Stimulated activated CD8-positive, alpha-beta memory T cell treated with anti-CD3 and anti-CD28 coated beads, Interleukin-7, amount 100 ng/mL, for 4 hours (primary cell): ENCODE results near the gene BANF2.

ENCODE experiments used
- DNase-seq, 2 donors: peaks; one replicate each; pipeline ENCODE4 v3.0.0-alpha.2; 2020; ENCODE audit warnings: low read depth in 2 of 2

The BANF2 gene

DNA sequence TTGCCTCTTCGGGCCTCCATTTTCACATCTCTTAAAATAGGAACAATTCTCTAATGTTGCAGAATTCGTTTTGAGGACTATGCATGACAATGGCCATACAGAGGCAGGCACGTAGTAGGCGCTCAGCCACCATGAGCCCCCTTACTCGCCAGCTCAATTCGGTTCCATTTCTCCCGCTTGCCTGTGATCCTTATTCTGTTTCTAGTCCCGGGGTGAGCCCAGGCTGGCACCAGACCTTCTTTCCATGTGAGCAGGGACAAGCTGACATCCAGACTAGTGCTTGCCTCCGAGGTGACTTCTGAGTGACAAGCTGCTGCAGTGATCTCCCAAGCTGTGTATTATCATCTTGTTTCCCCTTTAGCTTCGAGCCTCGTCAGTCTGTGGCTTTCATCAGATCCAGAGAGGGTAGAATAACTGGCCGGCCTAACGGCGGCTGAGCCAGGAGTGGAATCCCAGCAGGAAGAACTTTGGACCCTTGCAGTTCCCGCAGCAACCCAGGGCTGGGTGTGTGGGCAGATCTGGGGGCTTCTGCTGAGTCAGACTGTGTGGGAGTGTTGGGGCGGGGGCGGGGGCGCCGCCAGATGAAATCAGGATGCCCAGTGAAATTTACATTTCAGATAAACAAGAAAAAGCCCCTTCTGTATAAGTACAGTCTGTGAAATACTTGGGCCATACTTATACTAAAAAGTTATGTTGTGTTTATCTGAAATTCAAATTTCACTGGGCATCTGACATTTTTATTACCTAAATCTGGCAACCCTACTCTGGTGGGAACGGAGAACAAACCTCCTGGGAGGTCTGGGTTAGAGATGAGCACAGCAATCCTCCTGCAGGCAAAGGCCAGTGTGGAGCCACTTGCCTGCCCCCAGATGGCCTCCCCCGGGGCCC lies 10.9 kb downstream of the BANF2 start:
- no peak for DNase-seq

DNA sequence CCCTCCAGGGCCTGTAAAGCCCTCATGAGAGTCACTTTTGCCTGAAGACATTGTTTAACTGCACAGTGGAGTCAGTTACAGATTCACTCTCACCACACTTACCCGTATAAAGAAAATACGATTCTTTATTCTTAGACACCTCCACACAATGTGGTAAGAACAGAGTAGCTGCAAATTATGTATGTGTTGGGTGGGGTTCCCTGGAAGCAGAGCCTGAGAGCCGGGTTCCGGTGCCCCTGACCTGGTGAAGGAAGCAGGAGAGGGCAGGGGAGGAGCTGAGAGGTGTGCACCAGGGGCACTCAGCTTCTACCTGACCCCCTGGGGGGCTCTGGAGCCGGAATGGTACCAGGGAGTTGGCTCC lies 11.5 kb downstream of the BANF2 start:
- DNase-seq, result no peak

GRCh38 chr20:17712201-17712600 lies 12.4 kb downstream of the BANF2 start:
- no peak for DNase-seq

- no peak for DNase-seq
Observed at GRCh38 chr20:17712708-17713107, 12.9 kb downstream of the BANF2 start.

GRCh38 chr20:17714597-17714996 lies 14.8 kb downstream of the BANF2 start:
- DNase-seq, result no peak

- DNase-seq, result no peak
Observed at GRCh38 chr20:17715075-17715474, 15.3 kb downstream of the BANF2 start.

- DNase-seq, result no peak
Observed at GRCh38 chr20:17716331-17716730, 16.6 kb downstream of the BANF2 start.

DNA sequence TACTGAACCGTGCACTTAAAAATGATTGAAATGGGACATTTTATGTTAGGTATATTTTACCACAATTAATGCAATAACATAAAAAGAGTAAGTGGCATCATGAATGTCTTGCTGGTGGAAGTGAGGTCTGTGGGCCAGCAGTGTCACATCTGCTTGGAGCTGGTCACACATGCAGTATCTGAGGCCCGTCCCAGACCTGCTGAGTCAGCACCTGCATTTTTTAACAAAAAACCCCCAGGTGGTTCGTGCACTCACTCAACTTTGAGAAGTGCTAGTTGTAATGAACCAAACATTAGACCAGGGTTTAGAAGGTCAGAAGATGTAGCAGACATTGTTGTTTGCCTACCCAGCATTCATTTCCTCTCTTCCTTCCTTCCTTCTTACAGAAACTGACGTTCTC lies 21.0 kb downstream of the BANF2 start:
- DNase-seq, result no peak

- DNase-seq, result no peak
Observed at GRCh38 chr20:17721802-17722486, 22.2 kb downstream of the BANF2 start.

DNA sequence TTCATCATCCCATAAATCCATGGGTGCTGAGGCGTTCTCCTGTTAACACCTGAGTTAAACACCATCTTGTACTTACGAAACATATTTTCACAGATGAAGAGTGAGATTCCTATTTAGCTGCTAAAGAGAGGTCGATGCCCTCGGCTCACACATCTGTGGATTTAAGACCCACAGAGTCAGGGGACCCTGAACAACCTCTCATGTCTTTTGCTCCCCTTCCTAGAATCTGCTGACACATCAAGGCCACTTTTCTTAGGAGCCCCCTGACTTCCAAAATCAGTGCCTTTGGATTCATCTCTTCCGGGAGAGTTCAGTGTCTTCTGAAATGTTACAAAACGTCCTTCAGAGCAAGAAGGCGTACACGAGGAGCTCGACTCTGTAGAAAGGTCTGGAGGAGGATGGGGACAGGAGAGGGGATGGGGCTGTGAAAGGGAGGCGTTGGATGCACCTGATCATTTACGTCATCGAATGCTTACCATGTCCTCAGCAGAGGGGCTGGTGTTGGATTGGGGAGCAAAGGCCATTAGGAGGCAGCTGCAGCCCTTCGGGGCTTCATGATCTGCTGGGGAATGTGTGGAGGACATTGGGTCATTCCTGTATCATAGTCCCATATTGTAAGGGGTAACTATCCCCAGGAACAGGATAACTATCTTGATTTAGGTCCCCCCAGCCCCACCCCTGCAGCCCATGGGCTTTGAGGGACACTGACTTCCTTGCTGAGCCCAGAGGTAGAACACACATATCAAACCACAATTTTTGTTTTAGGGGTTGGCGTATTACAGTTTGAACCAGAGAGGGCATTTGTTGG lies 22.9 kb downstream of the BANF2 start:
- no peak for DNase-seq

DNA sequence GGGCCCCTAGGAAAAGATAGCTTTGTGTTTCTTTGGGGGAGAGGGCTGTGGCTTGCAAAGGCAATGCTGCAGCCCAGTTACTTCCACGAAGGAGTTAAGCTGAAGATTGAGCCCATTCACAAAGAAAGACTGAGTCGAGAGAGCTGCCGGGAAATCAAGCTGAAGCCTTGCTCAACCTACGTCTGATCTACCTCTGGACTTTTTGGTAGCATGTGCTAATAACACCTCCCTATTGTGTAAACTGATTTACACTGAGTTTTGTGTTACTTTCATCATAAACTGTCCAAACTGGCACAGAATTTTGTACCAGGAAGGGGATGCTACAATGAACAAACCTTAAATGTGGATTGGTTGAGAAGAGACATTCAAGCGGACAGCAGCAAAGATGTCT lies 23.5 kb downstream of the BANF2 start:
- no peak for DNase-seq

GRCh38 chr20:17725094-17725835 lies 25.5 kb downstream of the BANF2 start:
- DNase-seq, result no peak

DNA sequence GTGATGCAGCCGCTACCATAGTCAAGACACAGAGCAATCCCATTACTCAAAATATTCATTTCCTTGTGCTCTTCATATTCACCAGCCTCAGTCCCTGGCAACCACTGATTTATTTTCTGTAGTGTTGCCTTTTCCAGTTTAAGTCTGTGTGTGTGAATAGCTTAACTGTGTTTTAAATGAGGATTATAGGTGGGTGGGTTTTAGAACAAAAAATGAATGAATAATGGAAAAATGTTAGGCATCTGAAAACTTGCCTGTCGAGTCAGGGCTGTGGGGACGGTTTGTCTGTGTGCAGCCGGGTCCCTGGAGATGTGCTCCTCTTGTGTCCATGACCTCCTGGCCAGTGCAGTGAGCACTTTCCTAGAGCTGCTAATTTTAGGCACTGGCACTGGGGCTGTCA lies 27.1 kb downstream of the BANF2 start:
- DNase-seq, result no peak

DNA sequence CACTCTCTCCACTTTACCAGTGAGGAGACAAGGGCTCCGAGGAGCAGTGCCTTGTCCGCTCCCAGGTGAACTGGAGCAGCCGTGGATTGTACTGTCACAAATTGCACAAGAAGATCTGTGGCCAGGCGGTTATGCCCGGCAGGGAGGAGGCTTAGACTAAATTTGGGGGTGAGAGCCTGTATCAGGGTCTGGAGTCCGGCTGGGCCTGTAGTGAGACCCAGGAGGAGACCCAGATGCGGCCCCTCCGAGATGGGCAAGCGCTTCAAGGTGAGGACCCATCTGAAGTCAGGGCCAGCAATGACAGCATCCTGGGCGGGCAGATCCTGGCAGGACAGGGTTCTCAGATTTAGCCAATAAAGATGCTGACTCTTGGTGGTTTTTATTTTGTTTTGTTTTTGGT lies 27.6 kb downstream of the BANF2 start:
- no peak for DNase-seq

- no peak for DNase-seq
Observed at GRCh38 chr20:17728074-17728473, 28.3 kb downstream of the BANF2 start.

DNA sequence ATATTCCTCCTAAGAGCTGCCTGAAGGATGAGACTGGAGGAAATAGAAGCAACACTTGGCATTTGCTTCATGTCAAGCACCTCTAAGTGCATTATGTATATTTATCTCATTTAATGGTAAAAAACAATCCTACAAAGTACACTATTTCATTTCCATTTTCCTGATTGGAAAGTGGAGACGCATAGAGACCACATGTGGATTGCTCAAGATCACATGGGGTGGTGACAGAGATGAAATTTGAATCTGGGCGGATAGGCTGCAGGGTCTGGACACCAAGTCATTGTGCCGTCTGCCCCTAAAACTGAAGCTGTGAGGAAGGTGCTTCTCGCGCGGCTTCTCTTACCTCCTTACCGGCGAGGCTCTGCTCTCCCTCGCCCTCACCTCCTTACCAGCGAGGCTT lies 30.3 kb downstream of the BANF2 start:
- DNase-seq, result no peak

GRCh38 chr20:17731233-17731632 lies 31.5 kb downstream of the BANF2 start:
- no peak for DNase-seq

DNA sequence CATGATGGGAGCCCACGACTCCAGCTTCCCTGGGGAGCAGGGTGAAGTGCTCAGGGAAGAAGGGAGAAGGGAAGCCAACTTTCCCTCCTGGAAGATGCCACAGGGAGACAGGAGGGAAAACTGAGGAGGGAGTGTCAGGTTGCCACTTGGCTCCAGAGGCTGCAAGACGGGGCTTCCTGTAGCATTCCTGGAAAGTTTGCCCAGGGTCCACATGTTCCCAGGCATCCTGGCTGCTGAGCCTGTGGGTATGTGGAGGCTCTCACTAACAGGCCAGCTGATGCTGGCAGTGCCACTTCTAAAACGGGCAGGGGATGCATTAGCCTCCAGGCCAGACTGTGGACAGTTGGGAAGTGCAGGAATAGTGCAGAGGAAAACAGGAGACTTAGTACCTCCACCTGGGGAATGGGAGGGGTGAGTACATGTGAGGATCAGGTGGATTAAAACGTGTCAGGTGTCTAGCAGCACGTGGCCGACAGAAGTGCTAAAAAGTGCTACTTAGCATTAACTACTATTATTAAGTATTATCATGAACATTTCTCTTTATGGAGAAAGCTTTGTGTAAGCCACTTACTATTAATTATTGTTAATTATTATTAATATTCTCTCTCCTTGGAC lies 33.2 kb downstream of the BANF2 start:
- no peak for DNase-seq

GRCh38 chr20:17733767-17734304 lies 34.1 kb downstream of the BANF2 start:
- no peak for DNase-seq

DNA sequence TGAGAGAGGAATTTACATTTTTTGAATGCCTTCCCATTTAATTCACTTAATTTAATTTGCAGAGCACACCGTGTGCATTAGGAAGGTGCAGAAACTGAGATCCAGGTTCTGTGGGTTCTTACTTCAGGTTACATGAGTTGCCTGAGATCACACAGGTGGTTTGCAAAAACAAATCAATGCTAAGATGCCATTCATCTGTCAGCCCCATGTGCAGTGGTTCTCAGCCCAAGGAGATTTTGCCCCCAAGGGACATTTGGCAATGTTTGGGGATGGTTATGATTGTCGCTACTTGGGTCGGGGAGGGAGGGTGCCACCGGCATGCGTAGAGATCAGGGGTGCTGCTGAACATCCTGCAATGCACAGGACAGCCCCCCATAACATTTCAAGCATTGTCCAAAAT lies 34.6 kb downstream of the BANF2 start:
- DNase-seq, result no peak

DNA sequence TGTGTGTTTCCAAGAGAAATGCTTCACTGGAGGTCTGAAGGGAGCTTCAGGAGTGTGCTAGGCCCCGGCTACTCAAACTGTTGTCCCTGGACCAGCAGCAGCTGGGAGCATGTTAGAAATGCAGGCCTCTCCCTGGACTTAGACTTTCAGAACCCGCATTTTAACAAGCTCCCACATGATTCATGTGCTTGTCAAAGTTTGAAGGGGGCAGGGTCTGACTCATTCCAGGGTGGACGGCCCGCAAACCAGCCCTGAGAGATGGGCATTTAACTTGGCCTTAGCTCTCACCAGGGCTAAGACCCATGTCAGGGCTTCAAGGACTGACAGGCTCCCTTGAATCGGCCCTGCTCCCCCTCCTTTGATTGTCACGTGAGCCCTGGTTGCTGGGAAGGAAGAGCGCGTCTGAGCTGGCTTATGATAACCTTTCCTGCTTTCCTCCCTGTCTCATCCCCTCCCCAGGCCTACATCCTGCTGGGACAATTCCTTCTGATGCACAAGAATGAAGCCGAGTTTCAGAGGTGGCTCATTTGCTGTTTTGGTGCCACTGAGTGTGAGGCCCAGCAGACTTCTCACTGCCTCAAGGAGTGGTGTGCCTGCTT lies 35.5 kb downstream of the BANF2 start:
- no peak for DNase-seq
